Astrocyte of the spinal cord (primary cell): Measurements from ENCODE around the gene TTF1.

ENCODE experiments used
- DNase-seq: peaks from one replicate; pipeline ENCODE4 v3.0.0; 2011; ENCODE audit warnings: low read depth, low spot score
- H3K4me3 ChIP-seq: 2 replicates; pipeline ENCODE4 v1.5.1; 2011; ENCODE audit warnings: low read depth, mild to moderate bottlenecking, low read length, moderate library complexity
- CTCF ChIP-seq: IDR thresholded peaks from 2 replicates; pipeline ENCODE4 v1.5.1; 2012; ENCODE audit warnings: low read depth, mild to moderate bottlenecking, low read length, inconsistent platforms
- in situ Hi-C: cut with HindIII; loops from 2 replicates; pipeline ENCODE4 v1.10.0; 2017; ENCODE audit warnings: low sequenced_read_pairs

The TTF1 gene

GRCh38 chr9:132406554-132407122, at the start of gene TTF1:
TSS of gene TTF1 (minus strand) at chr9:132406840. CDS start at chr9:132402821, 4,019 bp downstream.
- no peak for TF ChIP-seq CTCF
- in situ Hi-C loops = no loop called here

GRCh38 chr9:132456241-132456640, 49.6 kb upstream of the TTF1 start:
- no peak for TF ChIP-seq CTCF
- H3K4me3 ChIP-seq = no peak overlapping the region
- no peak for DNase-seq
- in situ Hi-C loops = no loop called here

More at GRCh38 chr9:132406554-132407122, at the start of gene TTF1:
- H3K4me3 ChIP-seq = peak within 1 kb of the TSS; percentile 71
- DNase-seq = peak; percentile 88

- H3K4me3 ChIP-seq = no peak overlapping the region
- no peak for TF ChIP-seq CTCF
- in situ Hi-C loops = no loop called here
- no peak for DNase-seq
These were observed 44.6 kb upstream of the TTF1 start for GRCh38 chr9:132451276-132451675.

GRCh38 chr9:132447902-132448301, 41.3 kb upstream of the TTF1 start:
- TF ChIP-seq CTCF = no peak
- H3K4me3 ChIP-seq = no peak overlapping the region
- DNase-seq = no peak
- in situ Hi-C loops = no loop called here

- DNase-seq = no peak
- in situ Hi-C loops = no loop called here
- H3K4me3 ChIP-seq = no peak overlapping the region
- TF ChIP-seq CTCF = no peak
These were observed 40.7 kb upstream of the TTF1 start for GRCh38 chr9:132447346-132447745.

- no peak overlapping the region for H3K4me3 ChIP-seq
- no peak for DNase-seq
- in situ Hi-C loops = no loop called here
- no peak for TF ChIP-seq CTCF
These were observed 40.2 kb upstream of the TTF1 start for GRCh38 chr9:132446887-132447286.
